Esophagus (tissue), 2 donors: ENCODE results near the gene GCNA. TPM values are rescaled to one million over a fixed set of nuclear protein-coding genes. Genes with fewer than 3 reads are reported as not detected.
"Not testable (repeated sequence)": the region's sequence is repeated elsewhere in the genome, so short reads cannot be mapped to it uniquely, and the experiment has no call there.

Source experiments
- H3K27ac ChIP-seq, 2 donors: one replicate each; pipeline ENCODE4 v1.5.1; 2013; ENCODE audit warnings: low read depth in 2 of 2, mild to moderate bottlenecking in 2 of 2, inconsistent platforms in 1 of 2, low read length in 1 of 2, moderate library complexity in 1 of 2
- H3K27me3 ChIP-seq, 2 donors: one replicate each; pipeline ENCODE4 v1.6.1; 2013; ENCODE audit warnings: low read length in 2 of 2, control low read depth in 1 of 2, mild to moderate bottlenecking in 1 of 2; ENCODE audit not compliant: insufficient read depth in 2 of 2, control insufficient read depth in 1 of 2
- H3K36me3 ChIP-seq, 2 donors: one replicate each; pipeline ENCODE4 v1.6.1; 2013; ENCODE audit warnings: low read length in 1 of 2; ENCODE audit not compliant: control insufficient read depth in 2 of 2, insufficient read depth in 2 of 2
- H3K4me1 ChIP-seq, 2 donors: one replicate each; pipeline ENCODE4 v1.6.1; 2013; ENCODE audit warnings: low read length in 1 of 2; ENCODE audit not compliant: control insufficient read depth in 2 of 2, insufficient read depth in 2 of 2
- H3K4me3 ChIP-seq, 2 donors: one replicate each; pipeline ENCODE4 v1.5.1; 2013; ENCODE audit warnings: low read length in 2 of 2, mild to moderate bottlenecking in 2 of 2, low read depth in 1 of 2, moderate library complexity in 1 of 2
- H3K9me3 ChIP-seq, 2 donors: one replicate each; pipeline ENCODE4 v1.6.1; 2013; ENCODE audit warnings: mild to moderate bottlenecking in 2 of 2, low read depth in 1 of 2, low read length in 1 of 2, moderate library complexity in 1 of 2; ENCODE audit not compliant: control insufficient read depth in 2 of 2, insufficient read depth in 1 of 2
- WGBS, 2 donors: extraction: QIAGEN DNeasy Blood & Tissue Kit; methylation state at CpG; one replicate each; pipeline ENCODE4 v1.1.7; 2013; 5-methylcytosine and 5-hydroxymethylcytosine counted together
- polyA plus RNA-seq, 2 donors: library from polyadenylated mRNA; stranded (reverse); fragments of 200-250 nt; gene quantifications; one replicate each; pipeline ENCODE4 v1.2.3, GENCODE V29; 2013
- donor health status: healthy with polysubstance abuse.
- donor health status: Bipolar disorder and iron deficiency.

The GCNA gene
- polyA plus RNA-seq, 2 donors, result 0.84 to 0.98 TPM

- Histone ChIP-seq H3K4me1 (no peaks in the 10 kb centered on the region), H3K36me3 (peaks cover 0 to 5% of the 10 kb centered on the region in 2 donors), H3K4me3 (no peak overlapping the region), H3K27me3 (no peaks in the 10 kb centered on the region), H3K27ac (no peak overlapping the region), H3K9me3 (no peaks in the 10 kb centered on the region)
- 81 to 84% methylated on average over 3 of the region's 3 CpGs for WGBS, 2 donors
Observed at GRCh38 chrX:71556036-71556435, 22.2 kb upstream of the GCNA start.

- peaks cover 2 to 9% of the 10 kb centered on the region in 2 donors for H3K36me3 ChIP-seq
- WGBS, 2 donors, result 79 to 92% methylated on average over 4 to 5 of the region's 5 CpGs
- H3K27ac ChIP-seq, result no peak overlapping the region
- no peaks in the 10 kb centered on the region for H3K9me3 ChIP-seq
- H3K4me3 ChIP-seq, result no peak overlapping the region
- H3K27me3 ChIP-seq, result no peaks in the 10 kb centered on the region
- H3K4me1 ChIP-seq, result no peaks in the 10 kb centered on the region
Observed at GRCh38 chrX:71558920-71559319, 19.3 kb upstream of the GCNA start.

GRCh38 chrX:71559773-71560172, 18.5 kb upstream of the GCNA start:
- 78 to 82% methylated on average over 6 of the region's 6 CpGs for WGBS, 2 donors
- H3K36me3 ChIP-seq, H3K27me3 ChIP-seq, H3K4me1 ChIP-seq, H3K9me3 ChIP-seq, H3K4me3 ChIP-seq, H3K27ac ChIP-seq: not testable (repeated sequence)

- H3K9me3 ChIP-seq, result no peaks in the 10 kb centered on the region
- no peaks in the 10 kb centered on the region for H3K27me3 ChIP-seq
- H3K4me1 ChIP-seq, result no peaks in the 10 kb centered on the region
- H3K27ac ChIP-seq, result no peak overlapping the region
- H3K36me3 ChIP-seq, result peaks cover 2 to 11% of the 10 kb centered on the region in 2 donors
- 66 to 74% methylated on average over 1 of the region's 1 CpG for WGBS, 2 donors
- H3K4me3 ChIP-seq, result no peak overlapping the region
Observed at GRCh38 chrX:71563921-71564320, 14.3 kb upstream of the GCNA start.

- Histone ChIP-seq H3K9me3 (no peaks in the 10 kb centered on the region), H3K4me3 (no peak overlapping the region), H3K27me3 (no peaks in the 10 kb centered on the region), H3K36me3 (peaks cover 2 to 11% of the 10 kb centered on the region in 2 donors), H3K27ac (no peak overlapping the region), H3K4me1 (no peaks in the 10 kb centered on the region)
- 57 to 65% methylated on average over 9 of the region's 9 CpGs for WGBS, 2 donors
Observed at GRCh38 chrX:71565474-71566041, 12.7 kb upstream of the GCNA start.

GRCh38 chrX:71571390-71571789, 6.8 kb upstream of the GCNA start:
- H3K9me3 ChIP-seq, H3K27ac ChIP-seq, H3K4me3 ChIP-seq, H3K27me3 ChIP-seq, H3K4me1 ChIP-seq, H3K36me3 ChIP-seq: not testable (repeated sequence)
- 86 to 95% methylated on average over 8 of the region's 8 CpGs for WGBS, 2 donors

- Histone ChIP-seq H3K27me3 (peaks cover 0 to 3% of the 10 kb centered on the region in 2 donors), H3K4me1 (no peaks in the 10 kb centered on the region), H3K9me3 (no peaks in the 10 kb centered on the region), H3K36me3 (peaks cover 3 to 6% of the 10 kb centered on the region in 2 donors), H3K4me3 (no peak overlapping the region), H3K27ac (no peak overlapping the region)
- 66 to 90% methylated on average over 2 of the region's 2 CpGs for WGBS, 2 donors
Observed at GRCh38 chrX:71573590-71573989, 4.6 kb upstream of the GCNA start.

GRCh38 chrX:71577682-71578081, 555 bp upstream of the GCNA start:
- Histone ChIP-seq H3K4me1 (no peaks in the 10 kb centered on the region), H3K27me3 (peaks cover 0 to 3% of the 10 kb centered on the region in 2 donors), H3K4me3 (no peak overlapping the region), H3K9me3 (no peaks in the 10 kb centered on the region), H3K36me3 (peaks cover 3 to 6% of the 10 kb centered on the region in 2 donors), H3K27ac (no peak overlapping the region)
- 90 to 94% methylated on average over 24 of the region's 24 CpGs for WGBS, 2 donors

GRCh38 chrX:71579136-71579989, 1.1 kb downstream of the GCNA start:
- Histone ChIP-seq H3K4me3 (no peak overlapping the region), H3K9me3 (no peaks in the 10 kb centered on the region), H3K36me3 (no peaks in the 10 kb centered on the region), H3K27me3 (no peaks in the 10 kb centered on the region), H3K4me1 (no peaks in the 10 kb centered on the region), H3K27ac (no peak overlapping the region)
- WGBS, 2 donors, result 92 to 93% methylated on average over 23 to 26 of the region's 26 CpGs

GRCh38 chrX:71579990-71580380, 1.7 kb downstream of the GCNA start:
- Histone ChIP-seq H3K27ac (no peak overlapping the region), H3K4me3 (no peak overlapping the region), H3K36me3 (no peaks in the 10 kb centered on the region), H3K27me3 (no peaks in the 10 kb centered on the region), H3K9me3 (no peaks in the 10 kb centered on the region), H3K4me1 (no peaks in the 10 kb centered on the region)
- 87 to 89% methylated on average over 6 to 7 of the region's 7 CpGs for WGBS, 2 donors
